Measurements from ENCODE around the gene RAP1GAP. TPM values are rescaled to one million over a fixed set of nuclear protein-coding genes. Genes with fewer than 3 reads are reported as not detected.

The RAP1GAP gene
- total and polyA plus RNA-seq, 9 of the 15 experiments (the other 6 are each of a cell fraction or from before 2014, with no cell fraction given), result 0.29 to 30.2 (median 19.2) TPM

DNA sequence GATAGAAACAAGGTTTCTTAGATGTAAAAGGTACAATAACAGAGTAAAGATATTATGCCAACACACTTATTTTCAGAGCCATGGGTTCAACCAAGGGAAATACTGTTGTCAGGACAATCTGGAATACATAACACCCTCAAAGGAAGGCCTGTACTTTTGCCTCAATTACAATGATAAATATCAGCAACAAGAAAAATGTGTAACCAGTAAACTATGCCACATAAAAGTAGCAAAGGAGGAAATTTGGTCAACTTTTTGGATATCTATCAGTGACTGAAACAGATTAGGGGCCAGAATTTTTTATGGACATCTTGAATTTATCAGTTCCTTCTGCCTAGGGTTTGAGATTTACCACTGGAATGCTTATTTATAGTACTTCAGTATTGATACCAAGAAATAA is 24.6 kb upstream of the RAP1GAP start:
- in situ Hi-C loops (cut with MboI), result no loop called here
- no peaks in the 10 kb centered on the region for H4K20me1 ChIP-seq (replicated peaks; ENCODE audit: control insufficient read depth, insufficient read depth, low read length)
- H3K79me2 ChIP-seq (ENCODE audit: control insufficient read depth, insufficient read depth, low read length), result peaks cover 5% of the 10 kb centered on the region; the same call in 1 of the 3 replicates
- H3K36me3 ChIP-seq (ENCODE audit: control insufficient read depth, insufficient read depth, low read length), result peaks cover 89% of the 10 kb centered on the region
- POLR2A ChIA-PET, result no interaction called here
- no peaks in the 10 kb centered on the region for H3K9me3 ChIP-seq (replicated peaks; ENCODE audit: control insufficient read depth, insufficient read depth, low read depth, low read length)
- no peak overlapping the region for H2AFZ ChIP-seq (ENCODE audit: low read depth, low read length)
- H3K4me2 ChIP-seq (ENCODE audit: insufficient read depth, low read length), result no peak overlapping the region
- intact Hi-C loops (cut with micrococcal nuclease), result no loop called here
- no peaks in the 10 kb centered on the region for H3K27me3 ChIP-seq (ENCODE audit: control insufficient read depth in 2 of 2, insufficient read depth in 2 of 2, low read length in 2 of 2)
- no peak overlapping the region for H3K27ac ChIP-seq (ENCODE audit: extremely low read depth, low read depth, low read length)
- peaks cover under 1 to 10% of the 10 kb centered on the region in 2 experiments; a peak in 2 of 5 replicates for H3K4me1 ChIP-seq (replicated peaks in 1 of 2; ENCODE audit: control insufficient read depth in 2 of 2, insufficient read depth in 2 of 2, low read length in 2 of 2)
- FAIRE-seq (no peak), ATAC-seq (no peak), DNase-seq (ENCODE audit: extremely low read depth in 1 of 4, low spot score in 3 of 4) (no peak)
- no TSS peak for BruUV-seq (replicated peaks)
- CTCF ChIA-PET (ENCODE audit: low intra/inter-chr PET ratio), result no interaction called here
- H3K4me3 ChIP-seq, result no peak overlapping the region
- no peaks in the 10 kb centered on the region for H3K9me1 ChIP-seq (ENCODE audit: control insufficient read depth, insufficient read depth, low read length)
- no peak overlapping the region for H3K9ac ChIP-seq (ENCODE audit: insufficient read depth in 1 of 2, low read depth in 2 of 2, low read length in 2 of 2)
- TF ChIP-seq, protein P1, sequence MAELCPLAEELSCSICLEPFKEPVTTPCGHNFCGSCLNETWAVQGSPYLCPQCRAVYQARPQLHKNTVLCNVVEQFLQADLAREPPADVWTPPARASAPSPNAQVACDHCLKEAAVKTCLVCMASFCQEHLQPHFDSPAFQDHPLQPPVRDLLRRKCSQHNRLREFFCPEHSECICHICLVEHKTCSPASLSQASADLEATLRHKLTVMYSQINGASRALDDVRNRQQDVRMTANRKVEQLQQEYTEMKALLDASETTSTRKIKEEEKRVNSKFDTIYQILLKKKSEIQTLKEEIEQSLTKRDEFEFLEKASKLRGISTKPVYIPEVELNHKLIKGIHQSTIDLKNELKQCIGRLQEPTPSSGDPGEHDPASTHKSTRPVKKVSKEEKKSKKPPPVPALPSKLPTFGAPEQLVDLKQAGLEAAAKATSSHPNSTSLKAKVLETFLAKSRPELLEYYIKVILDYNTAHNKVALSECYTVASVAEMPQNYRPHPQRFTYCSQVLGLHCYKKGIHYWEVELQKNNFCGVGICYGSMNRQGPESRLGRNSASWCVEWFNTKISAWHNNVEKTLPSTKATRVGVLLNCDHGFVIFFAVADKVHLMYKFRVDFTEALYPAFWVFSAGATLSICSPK (IDR thresholded peaks at IDR 0.05; ENCODE audit: borderline replicate concordance), result no peak
- TF ChIP-seq, protein P2, sequence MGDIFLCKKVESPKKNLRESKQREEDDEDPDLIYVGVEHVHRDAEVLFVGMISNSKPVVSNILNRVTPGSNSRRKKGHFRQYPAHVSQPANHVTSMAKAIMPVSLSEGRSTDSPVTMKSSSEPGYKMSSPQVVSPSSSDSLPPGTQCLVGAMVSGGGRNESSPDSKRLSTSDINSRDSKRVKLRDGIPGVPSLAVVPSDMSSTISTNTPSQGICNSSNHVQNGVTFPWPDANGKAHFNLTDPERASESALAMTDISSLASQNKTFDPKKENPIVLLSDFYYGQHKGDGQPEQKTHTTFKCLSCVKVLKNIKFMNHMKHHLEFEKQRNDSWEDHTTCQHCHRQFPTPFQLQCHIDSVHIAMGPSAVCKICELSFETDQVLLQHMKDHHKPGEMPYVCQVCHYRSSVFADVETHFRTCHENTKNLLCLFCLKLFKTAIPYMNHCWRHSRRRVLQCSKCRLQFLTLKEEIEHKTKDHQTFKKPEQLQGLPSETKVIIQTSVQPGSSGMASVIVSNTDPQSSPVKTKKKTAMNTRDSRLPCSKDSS (IDR thresholded peaks at IDR 0.05; ENCODE audit: low read depth, partially characterized antibody), result no peak
- no peak for TF ChIP-seq TAL1 (IDR thresholded peaks at IDR 0.05)
- no peak for TF ChIP-seq ZNF639 (CRISPR knock-in tag; conservative IDR thresholded peaks at IDR 0.05 in 1 of 2, IDR thresholded peaks at IDR 0.05 in 1 of 2)
- TF ChIP-seq, protein P3, sequence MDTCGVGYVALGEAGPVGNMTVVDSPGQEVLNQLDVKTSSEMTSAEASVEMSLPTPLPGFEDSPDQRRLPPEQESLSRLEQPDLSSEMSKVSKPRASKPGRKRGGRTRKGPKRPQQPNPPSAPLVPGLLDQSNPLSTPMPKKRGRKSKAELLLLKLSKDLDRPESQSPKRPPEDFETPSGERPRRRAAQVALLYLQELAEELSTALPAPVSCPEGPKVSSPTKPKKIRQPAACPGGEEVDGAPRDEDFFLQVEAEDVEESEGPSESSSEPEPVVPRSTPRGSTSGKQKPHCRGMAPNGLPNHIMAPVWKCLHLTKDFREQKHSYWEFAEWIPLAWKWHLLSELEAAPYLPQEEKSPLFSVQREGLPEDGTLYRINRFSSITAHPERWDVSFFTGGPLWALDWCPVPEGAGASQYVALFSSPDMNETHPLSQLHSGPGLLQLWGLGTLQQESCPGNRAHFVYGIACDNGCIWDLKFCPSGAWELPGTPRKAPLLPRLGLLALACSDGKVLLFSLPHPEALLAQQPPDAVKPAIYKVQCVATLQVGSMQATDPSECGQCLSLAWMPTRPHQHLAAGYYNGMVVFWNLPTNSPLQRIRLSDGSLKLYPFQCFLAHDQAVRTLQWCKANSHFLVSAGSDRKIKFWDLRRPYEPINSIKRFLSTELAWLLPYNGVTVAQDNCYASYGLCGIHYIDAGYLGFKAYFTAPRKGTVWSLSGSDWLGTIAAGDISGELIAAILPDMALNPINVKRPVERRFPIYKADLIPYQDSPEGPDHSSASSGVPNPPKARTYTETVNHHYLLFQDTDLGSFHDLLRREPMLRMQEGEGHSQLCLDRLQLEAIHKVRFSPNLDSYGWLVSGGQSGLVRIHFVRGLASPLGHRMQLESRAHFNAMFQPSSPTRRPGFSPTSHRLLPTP (IDR thresholded peaks at IDR 0.05; ENCODE audit: borderline replicate concordance, extremely low read depth, insufficient read length), result no peak
- TF ChIP-seq MECOM (CRISPR knock-in tag; IDR thresholded peaks at IDR 0.05), result no peak
- no peak for TF ChIP-seq SNRNP70 (optimal IDR thresholded peaks at IDR 0.05; ENCODE audit: low read depth, low read length)
- no peak for TF ChIP-seq RCOR1 (IDR thresholded peaks at IDR 0.05; ENCODE audit: borderline replicate concordance in 1 of 2, low read depth in 2 of 2, low read length in 2 of 2)
- TF ChIP-seq SLC30A9 (CRISPR knock-in tag; IDR thresholded peaks at IDR 0.05), result no peak
- no peak for TF ChIP-seq ZFP1 (CRISPR knock-in tag; IDR thresholded peaks at IDR 0.05)
- no peak for TF ChIP-seq CSDE1 (IDR thresholded peaks at IDR 0.05)
- TF ChIP-seq BRCA1 (IDR thresholded peaks at IDR 0.05), result no peak
- no peak for TF ChIP-seq BRCA1 (CRISPR knock-in tag; IDR thresholded peaks at IDR 0.05)
- TF ChIP-seq NFIX (CRISPR knock-in tag; IDR thresholded peaks at IDR 0.05; ENCODE audit: low read depth), result no peak
- TF ChIP-seq SNAPC5 (CRISPR knock-in tag; IDR thresholded peaks at IDR 0.05), result no peak

Data from K562 (cell line).